ENCODE measurements around the gene PKN1.

The PKN1 gene

GRCh38 chr19:14413693-14414181 lies 19.4 kb upstream of the PKN1 start:
- TF ChIP-seq ZFX (IDR thresholded peaks at IDR 0.05) (no peak), CTCF (conservative IDR thresholded peaks at IDR 0.05) (no peak)
- H3K27ac ChIP-seq: no peak overlapping the region

GRCh38 chr19:14414926-14415690 lies 18.0 kb upstream of the PKN1 start:
- no peak overlapping the region for H3K27ac ChIP-seq
- TF ChIP-seq ZFX (IDR thresholded peaks at IDR 0.05) (no peak), CTCF (conservative IDR thresholded peaks at IDR 0.05) (no peak)

- no peak for TF ChIP-seq CTCF (conservative IDR thresholded peaks at IDR 0.05)
- no peak for TF ChIP-seq ZFX (IDR thresholded peaks at IDR 0.05)
- H3K27ac ChIP-seq: peak overlapping the region; percentile 85
These were observed 16.3 kb upstream of the PKN1 start for GRCh38 chr19:14416817-14417231.

GRCh38 chr19:14418856-14419105 lies 14.3 kb upstream of the PKN1 start:
- TF ChIP-seq ZFX (IDR thresholded peaks at IDR 0.05) (no peak; the same call in 1 of the 2 replicates), CTCF (conservative IDR thresholded peaks at IDR 0.05) (no peak)
- peak overlapping the region; percentile 85 for H3K27ac ChIP-seq

- TF ChIP-seq CTCF (conservative IDR thresholded peaks at IDR 0.05): no peak
- peak within 1 kb of the TSS; percentile 85 for H3K27ac ChIP-seq
These were observed 13.8 kb upstream of the PKN1 start, which contains the start of gene DDX39A for GRCh38 chr19:14419106-14419813. TSS of gene DDX39A (minus strand) at chr19:14419341. CDS start at chr19:14413220, 6,121 bp downstream.

- TF ChIP-seq ZFX (IDR thresholded peaks at IDR 0.05) (no peak), CTCF (conservative IDR thresholded peaks at IDR 0.05) (no peak)
- H3K27ac ChIP-seq: no peak overlapping the region
These were observed 7.4 kb upstream of the PKN1 start for GRCh38 chr19:14425696-14426138.

- TF ChIP-seq ZFX (IDR thresholded peaks at IDR 0.05) (no peak), CTCF (conservative IDR thresholded peaks at IDR 0.05) (no peak)
- H3K27ac ChIP-seq: no peak overlapping the region
These were observed 5.6 kb upstream of the PKN1 start for GRCh38 chr19:14427461-14427860.

Measured in C4-2B (cell line).